KOPT-K1 (cell line): ENCODE data around the gene PDE8A.
"Not testable (repeated sequence)": the region's sequence is repeated elsewhere in the genome, so short reads cannot be mapped to it uniquely, and the experiment has no call there.

Experiments used
- H3K27ac ChIP-seq: fragments of 200-600 bp; sonication (generic); 2 replicates; pipeline ENCODE4 v1.5.1; 2016; ENCODE audit warnings: antibody characterized with exemption, mild to moderate bottlenecking, low read depth, low read length; ENCODE audit not compliant: poor library complexity, severe bottlenecking
- H3K36me3 ChIP-seq: fragments of 200-600 bp; sonication (generic); 2 replicates; pipeline ENCODE4 v1.5.1; 2017; ENCODE audit warnings: antibody characterized with exemption, mild to moderate bottlenecking, low read length, moderate library complexity; ENCODE audit not compliant: insufficient read depth
- H3K9me3 ChIP-seq: fragments of 200-600 bp; sonication (generic); 2 replicates; pipeline ENCODE4 v1.5.1; 2017; ENCODE audit warnings: antibody characterized with exemption, low read length, mild to moderate bottlenecking; ENCODE audit not compliant: insufficient read depth, poor library complexity, severe bottlenecking

The PDE8A gene

DNA sequence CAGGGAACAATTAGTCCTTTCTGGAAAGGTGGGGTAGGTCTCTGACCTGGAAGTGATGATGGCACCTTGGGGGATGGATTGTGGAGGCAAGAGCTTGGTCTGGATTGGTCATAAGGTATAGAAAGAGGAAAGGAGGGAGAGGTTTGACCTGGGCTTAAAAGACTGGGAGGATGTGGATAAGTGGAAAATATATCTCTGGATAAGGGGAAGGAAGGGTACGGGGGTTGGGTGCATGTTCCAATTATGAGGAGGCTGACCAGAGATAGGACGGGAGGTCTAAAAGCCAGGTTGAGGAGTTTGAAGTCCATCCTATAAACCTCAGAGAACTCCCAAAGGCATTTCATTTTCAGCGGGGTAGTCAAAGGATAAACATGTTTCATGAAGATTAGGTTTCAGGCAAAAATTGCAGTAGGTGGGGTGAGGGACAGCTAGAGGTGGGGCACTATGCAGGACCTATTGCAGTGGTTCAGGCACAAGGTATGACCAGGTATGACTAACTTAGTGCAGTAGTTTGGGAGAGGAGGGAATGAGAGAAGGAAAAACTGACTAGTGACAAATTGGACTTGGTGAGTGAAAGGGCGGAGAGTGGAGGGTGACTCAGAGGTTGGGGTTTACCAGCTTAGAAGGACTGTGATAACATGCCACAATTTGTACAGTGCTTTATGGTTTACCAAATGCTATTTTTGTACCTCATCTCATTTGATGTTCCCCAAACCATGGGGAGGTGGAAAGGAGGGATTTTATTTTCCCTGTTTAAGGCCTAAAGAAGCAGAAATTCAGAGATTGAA lies 10.7 kb downstream of the PDE8A start:
- Histone ChIP-seq H3K36me3 (no peaks in the 10 kb centered on the region), H3K9me3 (no peaks in the 10 kb centered on the region), H3K27ac (no peak overlapping the region)

- H3K36me3 ChIP-seq = no peaks in the 10 kb centered on the region
- no peaks in the 10 kb centered on the region for H3K9me3 ChIP-seq
- no peak overlapping the region for H3K27ac ChIP-seq
Measured at GRCh38 chr15:84996055-84996454, 14.4 kb downstream of the PDE8A start.

- H3K27ac ChIP-seq, H3K9me3 ChIP-seq, H3K36me3 ChIP-seq: not testable (repeated sequence)
Measured at GRCh38 chr15:84996714-84997113, 15.1 kb downstream of the PDE8A start.

DNA sequence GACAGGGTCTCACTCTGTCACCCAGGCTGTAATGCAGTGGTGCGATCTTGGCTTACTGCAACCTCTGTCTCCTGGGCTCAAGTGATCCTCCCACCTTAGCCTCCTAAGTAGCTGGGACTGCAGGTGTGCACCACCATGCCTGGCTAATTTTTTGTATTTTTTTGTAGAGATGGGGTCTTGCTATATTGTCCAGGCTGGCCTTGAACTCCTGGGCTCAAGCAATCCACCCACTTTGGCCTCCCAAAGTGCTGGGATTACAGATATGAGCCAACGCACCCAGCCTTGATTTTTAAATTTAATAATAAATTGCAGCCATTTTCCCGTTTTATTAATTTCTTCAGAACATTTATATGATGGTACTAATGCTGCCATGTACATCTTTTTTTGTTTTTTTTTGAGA lies 15.6 kb downstream of the PDE8A start:
- not testable (repeated sequence) for H3K36me3 ChIP-seq, H3K27ac ChIP-seq, H3K9me3 ChIP-seq

GRCh38 chr15:85000189-85000864 lies 18.7 kb downstream of the PDE8A start:
- no peak overlapping the region for H3K27ac ChIP-seq
- no peaks in the 10 kb centered on the region for H3K36me3 ChIP-seq
- H3K9me3 ChIP-seq = no peaks in the 10 kb centered on the region

DNA sequence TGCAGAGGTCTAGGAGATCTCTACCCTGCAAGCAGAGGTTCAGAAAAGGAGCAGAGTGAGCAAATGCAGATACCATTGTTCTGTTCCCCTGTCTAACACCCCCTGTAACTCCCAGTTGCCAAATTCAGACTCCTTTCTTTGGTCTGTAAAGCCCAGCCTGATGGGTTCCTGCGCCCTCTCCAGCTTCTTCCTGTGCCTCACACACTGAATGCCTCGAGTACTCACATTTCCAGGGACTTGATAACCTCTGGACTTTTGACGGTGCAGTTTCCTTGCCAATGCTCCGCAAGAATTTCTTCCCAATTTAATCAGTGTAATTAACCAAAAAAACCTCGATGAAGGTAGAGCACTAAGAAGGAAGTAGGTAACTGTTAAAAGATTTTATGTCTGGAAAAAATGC lies 19.3 kb downstream of the PDE8A start:
- H3K9me3 ChIP-seq = no peaks in the 10 kb centered on the region
- no peak overlapping the region for H3K27ac ChIP-seq
- H3K36me3 ChIP-seq = no peaks in the 10 kb centered on the region

DNA sequence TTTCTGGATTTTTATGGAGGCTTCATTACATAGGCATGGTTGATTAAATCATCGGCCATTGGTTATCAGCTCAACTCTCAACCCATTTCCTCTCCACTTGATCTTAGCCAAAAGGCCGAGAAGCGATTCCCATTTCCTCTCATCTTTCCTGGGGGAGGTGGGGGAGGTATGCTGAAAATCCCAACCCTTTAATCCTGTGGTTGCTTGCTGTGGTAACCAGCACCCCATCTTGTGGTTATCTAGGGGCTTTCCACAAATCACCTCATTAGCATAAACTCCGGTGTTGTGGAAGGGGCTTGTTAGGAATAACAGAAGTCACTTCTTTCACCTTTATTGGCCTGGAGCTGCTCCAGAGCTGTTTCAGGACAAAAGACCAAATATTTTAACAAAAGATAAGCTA lies 20.9 kb downstream of the PDE8A start:
- H3K9me3 ChIP-seq = no peaks in the 10 kb centered on the region
- no peak overlapping the region for H3K27ac ChIP-seq
- no peaks in the 10 kb centered on the region for H3K36me3 ChIP-seq

DNA sequence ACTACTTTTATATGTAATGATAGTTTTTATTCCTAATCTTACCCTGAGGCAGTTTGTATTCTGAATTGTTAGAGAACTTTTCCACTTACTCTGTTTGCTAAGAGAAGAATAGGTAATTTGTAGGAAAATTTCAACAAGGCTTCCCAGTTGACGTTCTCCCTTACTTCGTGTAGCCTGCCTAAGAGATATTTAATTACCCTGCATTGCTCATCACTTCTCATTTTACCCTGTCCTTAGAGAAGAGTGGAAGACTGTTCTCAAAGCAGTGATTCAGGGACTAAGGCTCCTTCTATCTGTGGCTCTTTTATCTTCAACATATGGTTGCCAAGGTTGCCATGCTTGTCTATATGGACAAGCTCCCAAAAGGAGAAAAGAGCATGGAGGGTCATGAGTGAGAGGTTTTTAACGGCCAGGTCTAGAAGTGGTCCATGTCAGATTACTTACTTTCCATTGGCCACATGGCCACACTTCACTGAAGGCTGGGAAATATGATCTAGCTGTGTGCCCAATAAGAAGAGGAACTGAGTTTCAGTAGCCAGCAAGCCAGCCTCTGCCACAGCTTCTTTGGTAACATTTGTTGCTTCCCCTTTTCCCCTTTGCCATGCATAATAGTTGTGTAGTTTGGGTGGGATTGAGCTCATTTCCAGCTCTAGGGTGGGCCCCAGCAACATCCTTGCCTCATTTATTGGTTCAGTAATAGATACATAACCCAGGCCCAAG lies 22.1 kb downstream of the PDE8A start:
- Histone ChIP-seq H3K9me3 (no peaks in the 10 kb centered on the region), H3K36me3 (no peaks in the 10 kb centered on the region), H3K27ac (no peak overlapping the region)

DNA sequence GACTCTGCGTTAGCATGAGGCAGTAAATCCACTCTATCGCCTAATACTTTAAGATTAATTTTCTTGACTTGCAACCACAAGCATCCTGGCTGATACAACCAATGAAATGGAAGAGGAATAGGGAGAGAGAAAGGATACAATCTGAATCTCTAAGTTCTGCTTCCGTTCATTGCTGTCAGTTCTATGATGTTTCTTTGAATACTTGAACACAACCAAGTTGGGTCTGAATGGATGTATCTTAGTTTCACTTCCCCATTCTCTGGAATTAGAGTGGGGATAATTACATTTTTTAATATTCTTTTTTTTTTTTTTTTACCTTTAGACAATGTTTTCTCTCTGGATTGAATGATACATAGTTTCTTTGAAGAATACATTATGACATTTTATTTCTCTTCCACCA lies 22.9 kb downstream of the PDE8A start:
- H3K27ac ChIP-seq = no peak overlapping the region
- no peaks in the 10 kb centered on the region for H3K36me3 ChIP-seq
- no peaks in the 10 kb centered on the region for H3K9me3 ChIP-seq

DNA sequence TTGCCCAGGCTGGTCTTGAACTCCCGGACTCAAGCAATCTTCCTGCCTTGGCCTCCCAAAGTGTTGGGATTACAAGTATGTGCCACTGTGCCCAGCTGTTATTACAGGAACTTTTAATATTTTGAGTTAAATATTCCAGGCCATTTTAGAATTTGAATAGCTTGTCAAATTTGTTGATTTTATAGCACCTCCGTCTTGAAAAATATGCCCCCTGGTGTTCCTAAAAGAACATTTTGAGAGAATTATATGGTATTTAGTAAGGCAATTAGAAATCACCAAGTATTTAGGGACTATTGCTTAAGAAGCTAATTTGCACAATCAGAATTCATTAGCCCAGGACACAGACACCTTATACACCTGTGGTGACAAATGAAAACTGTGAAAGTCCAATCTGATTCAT lies 23.7 kb downstream of the PDE8A start:
- no peaks in the 10 kb centered on the region for H3K36me3 ChIP-seq
- no peak overlapping the region for H3K27ac ChIP-seq
- no peaks in the 10 kb centered on the region for H3K9me3 ChIP-seq

- Histone ChIP-seq H3K27ac (no peak overlapping the region), H3K36me3 (no peaks in the 10 kb centered on the region), H3K9me3 (no peaks in the 10 kb centered on the region)
Measured at GRCh38 chr15:85005746-85006145, 24.1 kb downstream of the PDE8A start.

DNA sequence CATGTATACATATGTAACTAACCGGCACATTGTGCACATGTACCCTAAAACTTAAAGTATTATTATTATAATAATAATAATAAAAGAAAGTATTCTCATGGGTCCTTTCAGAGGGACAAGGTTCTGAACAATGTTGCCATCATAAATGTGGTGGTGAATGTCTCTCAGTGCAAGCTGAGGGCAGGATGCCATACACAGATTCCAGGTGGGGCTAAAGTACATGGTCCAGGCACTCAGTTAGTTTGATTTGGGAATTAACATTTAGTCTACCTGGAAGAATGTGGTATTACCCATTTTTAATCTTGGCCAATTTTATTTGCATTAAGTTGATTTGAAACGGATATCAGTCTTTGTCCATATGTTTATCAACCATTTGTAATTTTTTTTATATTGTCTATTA lies 24.5 kb downstream of the PDE8A start:
- Histone ChIP-seq H3K9me3 (no peaks in the 10 kb centered on the region), H3K27ac (no peak overlapping the region), H3K36me3 (no peaks in the 10 kb centered on the region)

- H3K27ac ChIP-seq = no peak overlapping the region
- H3K9me3 ChIP-seq = no peaks in the 10 kb centered on the region
- no peaks in the 10 kb centered on the region for H3K36me3 ChIP-seq
Measured at GRCh38 chr15:85006655-85007054, 25.0 kb downstream of the PDE8A start.

GRCh38 chr15:85007137-85007536 lies 25.5 kb downstream of the PDE8A start:
- Histone ChIP-seq H3K36me3 (no peaks in the 10 kb centered on the region), H3K9me3 (no peaks in the 10 kb centered on the region), H3K27ac (no peak overlapping the region)

DNA sequence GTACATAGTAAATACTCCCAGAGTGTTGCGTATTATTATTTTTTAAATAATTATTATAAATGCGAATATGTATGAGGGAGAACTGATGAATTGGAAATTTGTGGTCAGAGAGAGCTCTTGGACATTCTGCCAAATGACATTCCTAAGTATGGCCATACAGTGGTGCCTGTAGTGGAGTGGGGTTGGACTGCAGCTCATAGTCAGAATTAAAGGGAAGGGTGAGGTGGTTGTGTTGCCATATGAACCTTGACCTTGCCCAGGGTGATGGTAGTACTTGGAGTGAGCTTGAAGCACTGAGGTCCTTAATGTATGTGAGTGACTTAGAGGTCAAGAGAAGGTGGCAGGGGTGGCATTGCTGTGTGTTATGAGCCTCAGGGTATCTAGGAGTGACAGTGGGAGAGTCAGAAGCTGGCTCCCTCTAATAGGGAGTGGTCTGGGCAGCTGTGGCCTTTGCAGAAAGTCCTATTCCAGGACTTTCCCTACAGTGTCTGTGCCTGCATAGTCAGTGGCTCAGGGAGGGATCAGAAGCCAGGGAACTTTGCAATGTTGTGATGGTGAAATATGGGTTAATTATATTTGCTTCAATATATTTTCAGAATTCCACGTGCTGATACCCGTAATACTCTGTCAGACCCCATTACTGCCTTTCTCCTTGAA lies 26.2 kb downstream of the PDE8A start:
- no peak overlapping the region for H3K27ac ChIP-seq
- no peaks in the 10 kb centered on the region for H3K36me3 ChIP-seq
- H3K9me3 ChIP-seq = no peaks in the 10 kb centered on the region
